Measurements from ENCODE around the gene MMP12.

DNA sequence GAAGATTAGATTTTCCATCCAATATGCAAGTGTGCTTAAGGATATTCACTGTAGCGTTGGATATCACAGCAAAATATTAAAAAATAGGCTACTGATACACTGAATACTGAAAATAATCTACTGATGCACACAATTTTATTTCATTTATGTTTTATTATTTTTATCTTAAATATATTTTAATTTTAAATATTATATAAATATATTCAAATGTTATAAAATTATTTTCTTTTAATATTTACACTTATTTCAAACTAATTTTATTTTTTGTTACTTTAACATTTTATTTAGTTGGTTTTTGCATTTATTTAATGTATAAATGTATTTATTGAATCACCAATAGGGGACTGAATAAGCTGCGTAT lies 43.7 kb downstream of the MMP12 start:
- TF ChIP-seq CTCF (conservative IDR thresholded peaks at IDR 0.05; ENCODE audit: low read depth in 2 of 2): no peak
- TF ChIP-seq POLR2AphosphoS5 (IDR thresholded peaks at IDR 0.05; ENCODE audit: low read depth): no peak
- TF ChIP-seq, protein P1, sequence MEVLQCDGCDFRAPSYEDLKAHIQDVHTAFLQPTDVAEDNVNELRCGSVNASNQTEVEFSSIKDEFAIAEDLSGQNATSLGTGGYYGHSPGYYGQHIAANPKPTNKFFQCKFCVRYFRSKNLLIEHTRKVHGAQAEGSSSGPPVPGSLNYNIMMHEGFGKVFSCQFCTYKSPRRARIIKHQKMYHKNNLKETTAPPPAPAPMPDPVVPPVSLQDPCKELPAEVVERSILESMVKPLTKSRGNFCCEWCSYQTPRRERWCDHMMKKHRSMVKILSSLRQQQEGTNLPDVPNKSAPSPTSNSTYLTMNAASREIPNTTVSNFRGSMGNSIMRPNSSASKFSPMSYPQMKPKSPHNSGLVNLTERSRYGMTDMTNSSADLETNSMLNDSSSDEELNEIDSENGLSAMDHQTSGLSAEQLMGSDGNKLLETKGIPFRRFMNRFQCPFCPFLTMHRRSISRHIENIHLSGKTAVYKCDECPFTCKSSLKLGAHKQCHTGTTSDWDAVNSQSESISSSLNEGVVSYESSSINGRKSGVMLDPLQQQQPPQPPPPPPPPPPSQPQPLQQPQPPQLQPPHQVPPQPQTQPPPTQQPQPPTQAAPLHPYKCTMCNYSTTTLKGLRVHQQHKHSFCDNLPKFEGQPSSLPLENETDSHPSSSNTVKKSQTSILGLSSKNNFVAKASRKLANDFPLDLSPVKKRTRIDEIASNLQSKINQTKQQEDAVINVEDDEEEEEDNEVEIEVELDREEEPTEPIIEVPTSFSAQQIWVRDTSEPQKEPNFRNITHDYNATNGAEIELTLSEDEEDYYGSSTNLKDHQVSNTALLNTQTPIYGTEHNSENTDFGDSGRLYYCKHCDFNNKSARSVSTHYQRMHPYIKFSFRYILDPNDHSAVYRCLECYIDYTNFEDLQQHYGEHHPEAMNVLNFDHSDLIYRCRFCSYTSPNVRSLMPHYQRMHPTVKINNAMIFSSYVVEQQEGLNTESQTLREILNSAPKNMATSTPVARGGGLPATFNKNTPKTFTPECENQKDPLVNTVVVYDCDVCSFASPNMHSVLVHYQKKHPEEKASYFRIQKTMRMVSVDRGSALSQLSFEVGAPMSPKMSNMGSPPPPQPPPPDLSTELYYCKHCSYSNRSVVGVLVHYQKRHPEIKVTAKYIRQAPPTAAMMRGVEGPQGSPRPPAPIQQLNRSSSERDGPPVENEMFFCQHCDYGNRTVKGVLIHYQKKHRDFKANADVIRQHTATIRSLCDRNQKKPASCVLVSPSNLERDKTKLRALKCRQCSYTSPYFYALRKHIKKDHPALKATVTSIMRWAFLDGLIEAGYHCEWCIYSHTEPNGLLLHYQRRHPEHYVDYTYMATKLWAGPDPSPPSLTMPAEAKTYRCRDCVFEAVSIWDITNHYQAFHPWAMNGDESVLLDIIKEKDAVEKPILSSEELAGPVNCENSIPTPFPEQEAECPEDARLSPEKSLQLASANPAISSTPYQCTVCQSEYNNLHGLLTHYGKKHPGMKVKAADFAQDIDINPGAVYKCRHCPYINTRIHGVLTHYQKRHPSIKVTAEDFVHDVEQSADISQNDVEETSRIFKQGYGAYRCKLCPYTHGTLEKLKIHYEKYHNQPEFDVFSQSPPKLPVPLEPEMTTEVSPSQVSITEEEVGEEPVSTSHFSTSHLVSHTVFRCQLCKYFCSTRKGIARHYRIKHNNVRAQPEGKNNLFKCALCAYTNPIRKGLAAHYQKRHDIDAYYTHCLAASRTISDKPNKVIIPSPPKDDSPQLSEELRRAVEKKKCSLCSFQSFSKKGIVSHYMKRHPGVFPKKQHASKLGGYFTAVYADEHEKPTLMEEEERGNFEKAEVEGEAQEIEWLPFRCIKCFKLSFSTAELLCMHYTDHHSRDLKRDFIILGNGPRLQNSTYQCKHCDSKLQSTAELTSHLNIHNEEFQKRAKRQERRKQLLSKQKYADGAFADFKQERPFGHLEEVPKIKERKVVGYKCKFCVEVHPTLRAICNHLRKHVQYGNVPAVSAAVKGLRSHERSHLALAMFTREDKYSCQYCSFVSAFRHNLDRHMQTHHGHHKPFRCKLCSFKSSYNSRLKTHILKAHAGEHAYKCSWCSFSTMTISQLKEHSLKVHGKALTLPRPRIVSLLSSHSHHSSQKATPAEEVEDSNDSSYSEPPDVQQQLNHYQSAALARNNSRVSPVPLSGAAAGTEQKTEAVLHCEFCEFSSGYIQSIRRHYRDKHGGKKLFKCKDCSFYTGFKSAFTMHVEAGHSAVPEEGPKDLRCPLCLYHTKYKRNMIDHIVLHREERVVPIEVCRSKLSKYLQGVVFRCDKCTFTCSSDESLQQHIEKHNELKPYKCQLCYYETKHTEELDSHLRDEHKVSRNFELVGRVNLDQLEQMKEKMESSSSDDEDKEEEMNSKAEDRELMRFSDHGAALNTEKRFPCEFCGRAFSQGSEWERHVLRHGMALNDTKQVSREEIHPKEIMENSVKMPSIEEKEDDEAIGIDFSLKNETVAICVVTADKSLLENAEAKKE (CRISPR knock-in tag; IDR thresholded peaks at IDR 0.05): no peak
- no peak for TF ChIP-seq EZH2 (IDR thresholded peaks at IDR 0.05; ENCODE audit: low read depth, unreplicated experiment)
- TF ChIP-seq ZNF114 (CRISPR knock-in tag; IDR thresholded peaks at IDR 0.05): no peak
